Heart left ventricle (tissue), 16 donors: Measurements from ENCODE around the gene CCDC24. TPM values are rescaled to one million over a fixed set of nuclear protein-coding genes. Genes with fewer than 3 reads are reported as not detected.

Source experiments
- ATAC-seq, 4 donors: fragments of 200-7000 bp; cut with Tn5 transposase; one replicate each; pipeline ENCODE4 v1.9.1; 2020 to 2022; ENCODE audit warnings: moderate library complexity in 4 of 4, mild to moderate bottlenecking in 3 of 4, moderate number of reproducible peaks in 1 of 4
- DNase-seq, 5 donors: peaks; one replicate each; pipeline ENCODE4 v3.0.0-alpha.2; 2020
- H3K27ac ChIP-seq, 12 donors: fragments of 200-600 bp; sonication (generic) in 4 of 12; one replicate each; pipeline versions ENCODE4 v1.5.0 to v1.8.0; 2016 to 2022; ENCODE audit warnings: mild to moderate bottlenecking in 2 of 12
- H3K27me3 ChIP-seq, 9 donors: fragments of 200-600 bp; sonication (generic) in 2 of 9; one replicate each; pipeline versions ENCODE4 v1.5.1 to v1.8.0; 2016 to 2022; ENCODE audit warnings: mild to moderate bottlenecking in 3 of 9
- H3K36me3 ChIP-seq, 9 donors: fragments of 200-600 bp; sonication (generic) in 2 of 9; one replicate each; pipeline versions ENCODE4 v1.5.0 to v1.8.0; 2018 to 2022; ENCODE audit warnings: mild to moderate bottlenecking in 2 of 9
- H3K4me1 ChIP-seq, 12 donors: fragments of 200-600 bp; sonication (generic) in 4 of 12; one replicate each; pipeline versions ENCODE4 v1.5.0 to v1.8.0; 2016 to 2022; ENCODE audit warnings: mild to moderate bottlenecking in 3 of 12
- H3K4me3 ChIP-seq, 12 donors: fragments of 200-600 bp; sonication (generic) in 4 of 12; one replicate each; pipeline versions ENCODE4 v1.5.0 to v1.8.0; 2017 to 2022; ENCODE audit warnings: mild to moderate bottlenecking in 9 of 12, moderate library complexity in 4 of 12
- H3K9me3 ChIP-seq, 12 donors: fragments of 200-600 bp; sonication (generic) in 4 of 12; one replicate each; pipeline versions ENCODE4 v1.5.0 to v1.8.0; 2016 to 2022; ENCODE audit warnings: mild to moderate bottlenecking in 1 of 12
- CTCF ChIP-seq, 12 donors: fragments of 200-600 bp; sonication (generic) in 4 of 12; IDR thresholded peaks; one replicate each; pipeline versions ENCODE4 v1.5.0 to v1.8.0; 2018 to 2022; ENCODE audit warnings: antibody characterized with exemption in 12 of 12, mild to moderate bottlenecking in 5 of 12
- POLR2A ChIP-seq, 2 donors: fragments of 450-650 bp; IDR thresholded peaks; one replicate each; pipeline ENCODE4 v1.6.1; 2017; ENCODE audit warnings: antibody characterized with exemption in 2 of 2, mild to moderate bottlenecking in 2 of 2, moderate library complexity in 2 of 2
- WGBS, 4 donors: extraction: QIAGEN DNeasy Blood & Tissue Kit in 2 of 4; methylation state at CpG; one replicate each; pipeline versions ENCODE4 v1.1.5 to v1.1.7; 2013 to 2018; 5-methylcytosine and 5-hydroxymethylcytosine counted together
- intact Hi-C, 10 donors: fragments of 100-400 bp; cut with DNase I; formaldehyde crosslinking; loops; one replicate each; pipeline versions ENCODE4 v1.11.1 to v1.14.2; 2022
- polyA plus RNA-seq, 2 donors: library from polyadenylated mRNA; stranded (reverse); fragments of 200-250 nt; gene quantifications; one replicate each; pipeline ENCODE4 v1.2.3, GENCODE V29; 2013
- total RNA-seq, 9 donors: library from RNA; depleted of rRNA in 2 of 9; stranded (reverse); fragments of >200 nt in 2 of 9; fragmentation: NEBNext Ultra II Directional in 3 of 9; extraction: Animal tissue kit (Norgen Biotek cat#: 25700) in 3 of 9; gene quantifications; one replicate each; pipeline versions ENCODE4 v1.1.0 to v1.2.4, GENCODE V29; 2016 to 2023
- donor health status: ischemic (EF 13 %, LVEDD 7.1; RV severe dilation, severe dysfunction).
- donor health status: healthy with polysubstance abuse.
- donor health status: DM: no; HTN: yes; CAD: no.
- donor health status: DM: no; HTN: no; CAD: no.
- donor health status: ischemic (EF 25% LVEDD 6.9; RV normal size, moderate dysfunction).
- donor health status: ischemic (EF 25% LVEDD 5.7; RV mildly dilated, moderate dysfunction).
- donor health status: healthy.
- donor health status: DM: yes; HTN: yes; CAD: no.
- donor health status: ischemic (EF 35%, LVEDD 5.7; RV mildly dilated, moderate dysfunction).
- donor health status: nonischemic (EF 11% LVEDD 7.7; RV severe dilation, severe dysfunction).
- donor health status: DM: yes; HTN: yes; CAD: no.
- donor health status: PGD.
- donor health status: ischemic (EF 29% LVEDD 5.4; RV normal size, mild dysfunction).
- donor health status: nonischemic (EF 23%, LVEDD 6.1; RV moderate dilation, normal function).

Gene CCDC24
- total and polyA plus RNA-seq, 11 donors = 0.67 to 3.4 (median 1.2) TPM

GRCh38 chr1:44012404-44012803, 21.0 kb downstream of the CCDC24 start:
- Histone ChIP-seq H3K27ac (no peak overlapping the region), H3K4me1 (peaks cover 0 to 20% (median 0%) of the 10 kb centered on the region in 12 donors), H3K36me3 (no peaks in the 10 kb centered on the region), H3K27me3 (no peaks in the 10 kb centered on the region), H3K4me3 (no peak overlapping the region), H3K9me3 (no peaks in the 10 kb centered on the region)
- intact Hi-C loops = no loop called here
- ATAC-seq (no peak), DNase-seq (no peak)
- 68 to 88% (median 79%) methylated on average over 2 of the region's 2 CpGs for WGBS, 4 donors
- no peak for TF ChIP-seq CTCF (IDR thresholded peaks at IDR 0.05)
- no peak for TF ChIP-seq POLR2A (IDR thresholded peaks at IDR 0.05)

GRCh38 chr1:44012941-44013609, 21.7 kb downstream of the CCDC24 start:
- no peak for DNase-seq
- Histone ChIP-seq H3K27ac (no peak overlapping the region), H3K27me3 (no peaks in the 10 kb centered on the region), H3K4me1 (peaks cover 0 to 20% (median 0%) of the 10 kb centered on the region in 12 donors), H3K4me3 (no peak overlapping the region), H3K9me3 (no peaks in the 10 kb centered on the region), H3K36me3 (no peaks in the 10 kb centered on the region)
- intact Hi-C loops = no loop called here
- ATAC-seq = no peak
- 65 to 80% (median 67%) methylated on average over 13 of the region's 13 CpGs for WGBS, 4 donors
- TF ChIP-seq CTCF (IDR thresholded peaks at IDR 0.05) (no peak), POLR2A (IDR thresholded peaks at IDR 0.05) (no peak)

- ATAC-seq = no peak
Measured at GRCh38 chr1:44013949-44014348, 22.6 kb downstream of the CCDC24 start.

More at GRCh38 chr1:44013949-44014348, 22.6 kb downstream of the CCDC24 start:
- Histone ChIP-seq H3K27me3 (no peaks in the 10 kb centered on the region), H3K9me3 (no peaks in the 10 kb centered on the region), H3K27ac (no peak overlapping the region), H3K4me3 (no peak overlapping the region), H3K4me1 (peaks cover 0 to 20% (median 0%) of the 10 kb centered on the region in 12 donors), H3K36me3 (no peaks in the 10 kb centered on the region)
- WGBS, 4 donors = 75 to 90% (median 85%) methylated on average over 5 of the region's 5 CpGs
- intact Hi-C loops = no loop called here
- no peak for DNase-seq
- TF ChIP-seq CTCF (IDR thresholded peaks at IDR 0.05) = no peak
- TF ChIP-seq POLR2A (IDR thresholded peaks at IDR 0.05) = no peak
